Measurements from ENCODE around the gene SHISA6.

SHISA6 gene

DNA sequence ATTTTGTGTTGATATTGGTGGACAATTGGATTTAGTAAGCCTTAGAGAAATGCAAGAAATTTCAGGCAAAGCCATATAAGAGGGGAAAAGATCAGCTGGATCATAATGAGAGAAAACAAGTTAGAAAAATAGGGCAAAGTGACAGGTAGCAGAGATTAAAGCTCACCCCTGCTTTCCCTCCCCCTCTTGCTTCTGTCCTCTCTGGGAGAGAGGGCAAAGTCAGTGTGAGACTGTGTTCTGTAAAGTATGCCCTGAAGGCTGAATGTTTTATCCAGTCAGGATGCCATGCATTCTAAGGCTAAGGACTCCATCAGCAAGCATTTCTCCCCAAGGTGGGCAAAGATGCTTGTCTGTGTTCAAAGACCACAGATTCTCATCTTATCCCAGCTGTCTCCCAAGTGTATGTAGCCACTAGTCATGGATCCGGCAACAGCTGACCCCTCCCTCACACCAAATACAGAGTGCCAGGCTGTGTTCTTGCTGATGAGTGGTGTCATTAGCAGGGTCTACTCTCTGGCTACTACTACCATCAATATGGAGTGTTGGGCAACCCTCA, 221.1 kb downstream of the SHISA6 start:
- DNase-seq: no peak

DNA sequence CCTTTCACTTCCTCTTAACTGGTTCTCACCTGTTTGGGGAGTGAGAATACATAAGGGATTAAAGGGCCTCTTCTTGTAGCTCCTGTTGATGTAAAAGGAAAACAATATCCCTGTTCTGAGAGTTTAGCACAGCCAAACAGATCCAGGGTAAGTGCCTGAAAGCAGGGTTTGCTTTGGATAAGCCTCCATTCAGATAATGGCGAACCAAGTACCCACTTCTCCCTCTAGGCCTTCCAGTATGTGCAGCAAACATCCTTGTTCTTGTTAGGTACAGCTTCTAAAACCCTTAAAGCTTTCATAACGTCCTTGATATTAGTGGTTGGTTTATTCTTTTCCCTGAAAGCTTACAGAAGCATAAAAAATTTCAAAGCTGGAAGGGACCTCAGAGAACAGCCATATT, 226.6 kb downstream of the SHISA6 start:
- DNase-seq: no peak

DNA sequence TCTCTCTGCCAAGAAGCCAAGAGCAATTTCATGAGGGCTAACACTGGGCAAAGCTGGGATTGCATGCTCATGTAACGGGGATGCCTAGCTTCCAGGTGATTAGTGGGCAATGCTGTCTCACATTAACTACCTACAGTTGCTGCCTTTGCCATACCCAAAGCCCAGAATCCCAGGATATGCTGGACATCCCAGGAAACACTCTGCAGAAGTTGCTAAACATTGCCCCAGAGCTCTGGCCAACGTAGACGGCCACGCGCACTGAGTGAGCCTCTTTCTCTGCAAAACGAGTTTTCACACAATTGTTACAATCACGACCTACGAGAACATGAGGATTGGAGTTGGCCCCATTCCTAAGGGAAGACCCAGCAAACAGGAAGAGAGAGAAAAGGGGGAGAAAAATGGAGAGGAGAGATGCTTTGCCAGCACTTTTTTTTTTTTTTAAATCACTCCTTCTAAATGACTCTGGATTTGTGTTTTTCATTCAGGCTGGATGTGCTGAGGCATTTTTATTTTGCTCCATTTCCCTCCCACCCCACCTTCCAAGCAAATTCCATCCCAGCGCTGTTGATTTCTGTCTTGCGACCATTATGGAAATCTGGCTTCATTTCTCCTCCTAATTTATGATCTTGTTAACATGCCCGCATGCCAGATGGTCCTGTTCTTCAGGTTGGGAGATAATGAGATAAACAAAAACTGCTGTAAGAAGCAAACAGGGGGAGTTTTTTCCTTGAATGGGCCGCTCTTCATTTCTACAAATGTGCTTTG, 244.5 kb downstream of the SHISA6 start:
- DNase-seq: no peak

DNA sequence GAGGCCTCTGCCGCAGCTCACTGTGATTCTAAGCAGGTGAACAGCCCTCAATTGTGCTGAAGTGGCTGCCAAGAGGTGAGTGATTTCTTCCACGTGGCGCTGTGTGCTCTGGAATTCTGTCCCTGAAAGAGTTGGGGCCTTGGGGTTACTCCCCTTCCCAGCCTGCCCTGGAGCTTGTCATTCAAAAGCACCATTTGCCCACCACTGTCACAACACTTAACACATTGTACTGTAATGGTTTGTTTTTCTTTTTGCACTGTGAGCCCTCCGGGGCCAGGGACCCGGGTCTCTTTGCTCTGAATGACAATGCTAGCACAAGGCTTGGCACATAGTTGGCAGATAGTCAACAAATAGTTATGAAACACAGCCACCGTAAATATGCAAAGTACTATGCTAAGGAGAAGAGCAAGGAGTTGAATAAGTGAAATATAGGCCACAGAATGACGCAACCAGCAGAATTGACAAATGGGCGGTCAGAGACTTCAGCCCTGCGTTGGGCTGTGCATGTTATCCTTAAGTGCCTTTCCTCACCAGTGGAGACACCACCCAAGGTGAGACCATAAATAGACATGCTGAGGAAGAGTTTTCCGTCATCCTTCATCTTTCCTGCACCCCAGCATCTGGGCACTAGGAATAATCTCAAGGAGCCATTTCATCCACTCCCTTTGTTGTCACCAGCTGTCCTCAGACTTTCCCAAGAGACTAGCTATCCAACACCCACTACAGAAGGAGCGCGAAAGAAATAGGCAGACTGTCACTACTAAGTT, 245.3 kb downstream of the SHISA6 start:
- no peak for DNase-seq

DNA sequence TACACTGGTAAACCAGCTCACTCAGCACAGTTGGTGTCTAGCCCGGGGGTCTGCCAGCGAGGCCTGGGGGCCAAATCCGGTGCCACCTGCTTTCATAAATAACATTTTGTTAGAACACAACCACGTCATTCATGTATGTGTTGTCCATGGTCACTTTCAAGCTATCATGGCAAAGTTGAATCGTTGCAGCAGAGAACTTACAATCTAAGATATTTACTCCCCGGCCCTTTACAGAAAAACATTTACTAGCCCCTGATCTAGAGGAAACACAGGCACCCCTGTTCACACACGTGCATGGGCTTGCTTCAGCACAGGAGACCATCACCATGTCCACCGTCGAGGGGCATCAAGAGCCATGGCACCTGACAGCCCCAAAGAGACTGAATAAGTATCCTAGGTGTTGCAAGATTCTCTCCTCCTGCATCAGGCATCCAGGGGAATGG, 245.9 kb downstream of the SHISA6 start:
- no peak for DNase-seq

DNA sequence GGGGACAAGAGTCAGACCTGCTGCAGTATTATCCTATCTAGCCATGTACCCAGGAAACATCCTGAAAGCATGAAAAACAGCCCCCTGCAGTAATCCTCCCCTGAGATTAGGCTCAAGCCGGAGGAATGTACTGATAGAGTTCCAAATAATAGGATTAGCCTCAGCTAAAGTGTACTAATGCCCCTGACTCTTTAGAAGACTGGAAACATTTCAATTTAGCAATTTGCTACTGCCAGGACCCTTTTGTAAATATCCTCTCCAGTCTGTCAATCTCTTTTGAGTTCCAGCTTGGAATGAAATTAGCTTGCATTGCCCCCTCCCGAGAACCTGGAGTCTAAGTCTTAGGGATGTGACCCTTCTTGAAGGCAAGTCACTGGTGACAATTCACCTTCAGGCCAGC, 246.5 kb downstream of the SHISA6 start:
- DNase-seq: no peak

DNA sequence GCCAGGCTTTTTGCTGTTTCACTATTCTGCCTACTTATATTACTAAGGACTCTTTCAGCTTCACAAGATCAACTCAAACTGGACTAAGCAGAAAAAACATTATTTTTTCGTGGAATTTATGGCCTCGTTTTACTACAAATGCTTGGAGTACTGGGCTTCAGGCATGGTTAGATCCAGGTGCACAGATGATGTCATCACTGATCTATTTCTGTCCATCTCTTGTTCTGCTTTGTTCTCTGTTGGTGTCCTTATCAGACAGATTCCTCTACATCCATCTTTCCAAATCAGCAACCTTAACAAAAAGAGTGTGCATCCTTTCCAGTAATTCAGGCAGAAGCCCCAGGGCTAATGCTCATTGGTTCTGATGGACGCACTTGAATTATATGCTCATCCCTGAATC, 247.4 kb downstream of the SHISA6 start:
- DNase-seq: no peak

DNA sequence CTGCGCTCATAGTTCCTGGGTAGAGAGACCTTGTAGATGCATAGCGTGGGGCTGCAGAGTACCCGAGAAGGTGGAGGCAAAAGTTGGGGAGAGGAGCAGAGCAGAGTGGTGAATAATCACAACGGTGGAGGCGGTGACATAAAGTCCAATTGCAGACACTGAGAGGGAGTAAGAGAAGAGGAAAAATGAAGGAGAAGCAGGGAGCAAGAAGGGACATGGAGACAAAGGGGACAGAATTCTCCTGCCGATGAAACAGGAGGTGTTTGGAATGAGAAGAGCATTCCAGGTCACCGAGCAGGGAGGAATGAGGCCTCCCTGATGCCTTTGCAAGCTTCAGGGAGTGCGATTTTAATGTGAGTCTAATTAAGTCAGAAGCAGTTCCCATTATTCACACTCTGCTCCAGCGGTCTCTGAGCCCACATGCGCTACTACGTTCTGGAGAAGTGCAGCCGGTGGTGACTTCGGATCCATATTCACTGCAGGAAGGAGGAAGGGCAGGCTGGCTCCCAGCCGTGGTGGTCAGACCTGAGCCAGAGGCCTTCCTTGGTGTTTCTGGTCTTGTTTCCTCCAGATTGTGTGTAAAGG, 249.2 kb downstream of the SHISA6 start:
- no peak for DNase-seq

DNA sequence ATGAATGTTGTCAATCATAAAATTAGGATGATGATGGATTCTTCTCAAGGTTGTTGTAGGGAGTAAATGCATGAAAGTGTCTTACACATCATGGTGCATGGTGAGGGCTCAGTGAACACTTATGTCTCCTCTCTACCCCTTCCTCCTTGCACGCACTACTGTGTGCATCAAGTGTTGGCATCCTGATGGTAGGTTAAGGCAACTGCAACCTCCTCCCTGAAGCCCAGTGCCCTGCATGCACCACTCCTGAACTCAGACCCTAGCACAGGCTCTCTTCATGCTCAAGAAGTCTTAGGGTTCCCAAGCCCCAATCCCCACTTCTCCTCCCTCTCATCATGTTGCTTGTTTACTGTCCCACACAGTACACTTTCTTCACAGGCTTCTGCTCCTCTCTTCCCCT, 251.5 kb downstream of the SHISA6 start:
- DNase-seq: no peak

DNA sequence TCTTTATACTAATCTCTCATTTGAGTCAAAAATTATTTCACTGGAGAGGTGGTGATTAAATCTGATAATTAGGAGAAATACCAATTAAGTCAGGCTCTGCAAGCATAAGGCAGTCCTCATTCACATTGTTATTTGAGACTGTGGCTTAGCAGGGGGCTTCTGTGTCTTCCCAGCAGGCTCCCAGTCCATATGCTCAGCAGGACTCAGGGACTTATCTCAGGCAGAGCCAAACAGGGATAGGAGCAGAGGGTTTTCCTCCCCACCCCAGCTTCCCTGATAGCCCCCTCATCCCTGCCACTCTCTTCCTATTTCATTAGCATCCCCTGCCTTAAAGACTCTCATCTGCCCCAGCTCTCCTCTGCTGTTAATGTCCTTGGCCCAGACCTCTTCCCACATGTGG, 252.9 kb downstream of the SHISA6 start:
- no peak for DNase-seq

DNA sequence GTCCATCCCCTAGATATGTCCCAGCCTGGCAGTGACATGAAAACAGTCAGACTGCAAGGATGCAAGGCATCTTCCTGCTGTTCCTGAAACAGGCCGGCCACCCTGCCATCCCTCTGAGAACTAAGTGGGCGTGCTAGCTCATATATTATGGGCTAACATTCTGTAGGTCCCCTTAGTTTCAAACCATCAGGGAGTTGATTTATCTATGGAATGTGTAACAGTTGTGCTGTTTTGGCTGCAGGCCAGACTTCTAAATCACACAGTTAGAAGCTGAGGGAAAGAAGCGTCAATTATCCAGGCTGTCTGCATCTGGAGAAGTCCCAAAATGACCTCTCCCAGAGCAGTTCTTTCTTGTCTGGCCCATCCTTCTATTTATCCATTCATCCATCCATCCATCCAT, 254.6 kb downstream of the SHISA6 start:
- no peak for DNase-seq

DNA sequence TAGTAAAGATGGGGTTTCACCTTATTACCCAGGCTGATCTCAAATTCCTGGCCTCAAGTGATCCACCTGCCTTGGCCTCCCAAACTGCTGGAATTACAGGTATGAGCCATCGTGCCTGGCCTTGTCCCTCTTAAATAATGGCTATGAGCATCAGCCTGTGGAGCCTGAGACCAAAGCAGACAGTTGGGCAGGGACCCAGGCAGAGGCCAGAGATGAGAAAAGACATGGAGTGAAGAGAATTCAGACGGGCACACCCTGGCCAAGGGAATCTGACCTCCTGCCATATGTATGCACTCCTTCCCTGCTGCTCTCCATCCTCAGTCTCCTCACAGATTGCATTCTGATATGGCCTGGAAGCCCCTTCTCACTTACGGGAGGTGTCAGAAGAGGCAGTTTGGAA, 258.9 kb downstream of the SHISA6 start:
- no peak for DNase-seq

DNA sequence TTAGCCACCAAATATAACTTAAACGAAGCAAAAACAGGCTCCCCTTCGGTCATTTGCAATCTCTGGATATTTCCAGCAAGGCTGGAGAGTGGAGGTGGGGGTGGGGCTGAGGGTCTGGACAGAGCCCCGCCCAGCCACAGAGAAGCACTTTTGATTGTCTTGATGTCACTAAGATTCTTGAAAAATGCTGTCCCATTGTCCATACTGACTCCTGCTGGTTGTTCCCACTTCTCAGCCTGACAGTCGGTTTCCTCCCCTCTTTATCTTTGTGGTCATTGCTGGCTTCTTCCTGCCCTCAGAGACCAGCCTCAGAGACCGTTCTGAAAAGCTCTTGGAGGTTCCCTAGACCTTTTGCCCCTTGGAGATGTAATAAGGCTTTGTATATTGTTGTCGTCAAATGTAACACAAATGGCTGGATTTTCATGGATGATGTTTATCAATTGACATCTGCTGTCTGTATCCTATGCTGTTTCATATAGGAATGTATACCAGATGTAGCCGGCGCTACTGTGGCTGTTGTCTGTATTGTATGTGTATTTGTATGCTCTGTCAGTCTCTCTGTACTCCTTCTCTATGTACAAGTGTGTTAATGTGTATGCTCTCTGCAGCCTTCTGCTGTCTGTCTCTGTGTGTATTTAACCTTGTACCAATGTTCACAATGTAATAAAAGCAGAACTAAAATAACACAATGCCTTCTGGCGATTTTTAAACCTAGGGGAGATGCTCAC, 262.5 kb downstream of the SHISA6 start:
- DNase-seq: no peak

DNA sequence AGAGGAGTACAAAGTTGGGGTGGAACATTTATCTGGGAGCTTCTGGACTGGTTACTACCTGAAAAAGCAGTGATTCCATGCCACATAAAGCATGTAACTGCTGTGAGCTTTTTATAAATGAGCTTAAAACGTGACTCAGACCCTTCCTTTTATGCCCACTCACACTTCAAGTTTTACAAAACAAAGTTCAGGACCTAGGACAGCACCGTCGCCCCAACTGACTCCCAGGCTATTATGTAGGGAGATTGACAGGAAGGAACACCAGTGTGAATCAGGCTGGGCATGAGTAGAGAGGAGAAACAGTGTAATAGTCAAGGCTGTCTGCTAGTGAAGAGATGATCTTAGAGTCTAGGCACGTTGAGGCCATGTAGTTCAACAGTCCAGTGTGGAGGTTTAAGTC, 265.6 kb downstream of the SHISA6 start:
- peak; percentile 12 for DNase-seq

DNA sequence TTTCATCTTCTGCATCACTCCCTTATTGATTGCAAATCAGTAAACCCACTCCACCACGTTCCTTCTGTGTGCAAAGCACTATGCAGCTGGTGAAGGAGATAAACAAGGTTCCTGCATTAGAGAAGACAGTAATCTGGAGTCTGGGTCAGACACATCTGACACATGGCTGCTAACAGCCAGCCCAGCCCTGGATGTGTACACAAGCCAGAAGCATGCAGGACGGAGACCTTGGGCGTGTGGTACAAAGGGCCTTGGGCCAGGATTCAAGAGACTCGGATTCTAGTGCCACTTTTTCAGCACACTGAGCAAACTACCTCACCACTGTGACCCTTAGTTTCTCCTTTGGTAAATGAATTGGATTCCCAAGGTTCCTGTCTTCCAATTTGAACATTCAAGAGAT, 270.7 kb downstream of the SHISA6 start:
- no peak for DNase-seq

DNA sequence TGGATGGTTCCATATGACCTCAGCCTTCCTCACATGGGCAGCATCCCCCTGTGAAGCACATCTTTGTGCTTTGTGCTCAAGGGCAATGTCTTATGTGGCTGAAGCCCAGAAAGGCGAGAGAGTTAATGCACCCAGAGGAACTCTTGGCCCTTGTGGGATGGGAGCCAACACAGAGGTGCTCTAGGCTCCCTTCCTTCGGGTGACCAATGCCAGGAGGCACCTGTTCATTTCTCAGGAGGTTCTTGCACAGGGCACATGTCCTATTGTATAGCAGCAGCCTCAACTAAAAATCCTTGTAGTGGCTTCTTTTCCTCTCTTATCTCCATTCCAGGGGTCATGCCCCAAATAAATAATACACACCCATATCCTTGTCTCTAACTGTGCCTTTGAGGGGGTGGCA, 273.6 kb downstream of the SHISA6 start:
- no peak for DNase-seq

DNA sequence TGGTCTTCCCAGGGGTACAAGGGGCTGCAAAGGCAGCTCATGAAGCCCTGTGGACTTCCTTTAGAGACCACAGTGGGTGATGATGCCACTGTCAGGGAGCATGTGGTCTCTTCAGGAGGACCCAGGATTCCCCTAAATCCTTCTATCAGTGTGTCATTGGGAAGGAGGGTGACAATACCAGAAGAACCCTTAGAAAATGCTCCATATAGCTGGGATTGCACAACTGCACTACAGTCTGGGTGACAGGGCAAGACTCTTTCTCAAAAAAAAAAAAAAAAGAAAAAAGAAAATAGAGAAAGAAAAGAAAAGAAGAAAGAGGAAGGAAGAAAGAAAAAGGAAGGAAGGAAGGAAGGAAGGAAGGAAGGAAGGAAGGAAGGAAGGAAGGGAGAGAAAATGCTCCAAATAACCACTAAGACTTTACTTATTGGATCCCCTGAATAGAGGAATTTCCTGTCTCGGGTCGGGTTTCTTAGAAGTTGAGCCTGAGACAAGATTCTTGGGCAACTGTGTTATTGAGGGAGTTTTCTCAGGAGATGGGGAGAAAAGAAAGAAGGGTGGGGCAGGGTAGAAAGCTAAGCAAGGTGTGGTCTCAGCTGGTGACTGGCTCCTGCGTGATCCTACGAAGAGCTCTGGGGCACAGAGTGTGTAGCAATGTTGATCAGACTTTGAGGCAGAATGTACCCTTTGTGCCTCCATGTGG, 274.1 kb downstream of the SHISA6 start:
- DNase-seq: no peak

DNA sequence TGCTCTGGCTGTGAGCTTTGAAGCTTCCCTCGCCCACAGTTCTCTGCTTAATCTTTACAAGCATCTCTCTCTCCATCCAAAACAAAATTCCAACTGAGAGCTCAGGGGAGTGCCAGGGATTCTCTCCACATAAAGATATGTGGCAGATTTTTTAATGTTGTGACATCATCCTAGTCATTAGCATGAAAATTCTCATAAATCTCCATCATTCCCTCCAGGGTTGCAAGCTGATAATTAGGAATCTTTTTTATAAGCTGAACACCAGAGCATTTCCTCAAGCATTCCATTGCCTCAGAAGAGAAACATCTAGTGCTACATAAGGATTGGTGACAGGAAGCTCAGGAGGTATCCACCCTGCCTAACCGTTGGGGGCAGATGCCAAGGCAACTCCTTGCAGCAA, 274.9 kb downstream of the SHISA6 start:
- no peak for DNase-seq

DNA sequence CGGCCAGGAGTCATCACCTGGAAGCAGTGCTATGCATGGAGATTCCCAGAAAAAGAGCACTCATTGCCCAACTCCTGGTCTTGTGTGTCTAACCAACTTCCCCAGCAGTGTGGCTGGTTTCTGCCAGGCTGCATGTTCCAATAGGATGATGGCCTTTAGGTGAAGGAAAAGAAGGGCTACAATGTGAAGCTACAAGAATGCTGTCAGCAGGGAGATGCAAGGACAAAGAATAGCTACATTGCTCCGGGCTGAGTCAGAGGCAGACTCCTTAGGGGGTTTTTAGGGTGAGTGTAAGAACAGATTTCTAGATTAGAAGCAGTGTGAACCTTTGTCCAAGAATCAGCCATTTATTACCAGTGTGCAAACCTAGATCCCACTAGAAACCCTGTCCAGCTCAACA, 294.2 kb downstream of the SHISA6 start:
- no peak for DNase-seq

DNA sequence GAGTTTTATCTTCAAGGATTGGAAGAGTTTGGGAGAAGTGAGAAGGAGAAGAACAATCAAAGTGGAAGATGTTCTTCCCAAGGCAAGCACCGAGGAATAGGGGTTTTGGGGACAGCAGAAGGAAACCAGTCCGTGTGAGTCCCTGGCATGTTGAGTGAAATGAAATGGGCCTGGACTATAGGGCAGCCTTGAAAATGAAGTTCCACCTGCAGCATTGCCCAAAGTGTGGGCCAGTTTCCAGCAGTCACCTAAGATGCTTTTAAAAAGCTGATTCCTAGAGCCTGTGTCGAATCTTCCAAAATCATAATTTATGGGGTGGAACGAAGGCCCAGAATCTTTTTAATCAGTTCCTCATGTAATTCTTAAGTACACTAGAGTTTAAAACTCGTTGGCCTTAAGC, 297.4 kb downstream of the SHISA6 start:
- no peak for DNase-seq

DNA sequence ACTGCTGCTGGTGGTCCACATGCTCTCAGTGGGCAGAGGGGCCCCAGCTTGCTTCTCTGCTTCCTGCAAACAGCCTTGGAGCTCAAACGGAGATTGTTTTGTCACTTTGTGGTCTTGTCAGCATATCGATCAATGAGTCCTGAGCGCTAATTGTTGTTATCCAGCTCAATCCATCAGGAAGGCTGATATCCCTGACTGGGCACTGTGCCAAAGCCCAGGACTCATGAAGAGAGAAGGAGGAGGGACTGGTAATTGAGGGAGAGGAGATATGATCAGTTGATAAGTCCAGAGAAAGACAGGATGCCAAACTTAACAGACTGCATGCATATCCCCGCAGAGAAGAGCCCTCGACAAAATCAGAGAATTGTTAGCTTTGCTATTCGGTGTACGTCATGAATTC, 298.6 kb downstream of the SHISA6 start:
- DNase-seq: no peak

DNA sequence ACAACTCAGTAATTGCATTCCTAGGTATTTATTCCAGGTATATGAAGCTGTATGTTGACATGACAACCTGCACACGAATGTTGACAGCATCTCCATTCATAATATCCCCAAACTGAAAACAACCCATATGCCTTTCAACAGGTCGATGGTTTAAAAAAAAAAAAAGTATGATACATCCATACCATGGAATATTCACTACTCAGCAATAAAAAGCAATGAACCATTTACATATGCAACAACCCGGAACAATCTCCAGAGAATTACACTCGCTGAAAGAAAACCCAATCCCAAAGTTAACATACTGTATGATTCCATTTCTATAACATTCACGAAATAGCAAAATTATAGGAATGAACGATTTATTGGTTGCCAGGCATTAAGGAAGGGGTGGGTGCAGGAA, 304.0 kb downstream of the SHISA6 start:
- no peak for DNase-seq

All from fibroblast of skin of scalp (primary cell).